Fibroblast of lung (primary cell): ENCODE measurements around the gene ECI2.

Experiments used
- CTCF ChIP-seq, 2 donors: IDR thresholded peaks in 1 of 2; conservative IDR thresholded peaks in 1 of 2; 1 replicate in 1 of 2; 2 replicates in 1 of 2; pipeline ENCODE4 v1.5.1; 2011 to 2012; ENCODE audit warnings: low read length in 2 of 2, control low read depth in 1 of 2, inconsistent platforms in 1 of 2, low read depth in 1 of 2, mild to moderate bottlenecking in 1 of 2
- EZH2 ChIP-seq: IDR thresholded peaks from 2 replicates; pipeline ENCODE4 v1.5.1; 2012; ENCODE audit warnings: low read length, control low read depth, mild to moderate bottlenecking; ENCODE audit errors: missing control alignments

- TF ChIP-seq CTCF (conservative IDR thresholded peaks at IDR 0.05 in 1 of 2, IDR thresholded peaks at IDR 0.05 in 1 of 2; ENCODE audit: low read depth in 1 of 2, low read length in 2 of 2) (no peak), EZH2 (no peak)
Observed at GRCh38 chr6:4167123-4167522, 31.7 kb upstream of the ECI2 start.
